Panc1 (cell line): ENCODE results near the gene TRAPPC12. TPM values are rescaled to one million over a fixed set of nuclear protein-coding genes. Genes with fewer than 3 reads are reported as not detected.

ENCODE experiments used
- ATAC-seq: fragments of 200-7000 bp; cut with Tn5 transposase; 2 replicates; pipeline ENCODE4 v1.9.1; 2020; ENCODE audit warnings: mild to moderate bottlenecking, moderate library complexity
- BruUV-seq: library from RNA; stranded (reverse); fragments of 400-500 nt; replicated peaks from 2 replicates; lab custom pipeline; 2021; lab: Mats Ljungman, UMichigan
- CTCF ChIA-PET: fragments of 300-600 bp; sonication (Branson Sonifier 250); formaldehyde crosslinking; loops from one replicate; lab custom pipeline; 2022; ENCODE audit warnings: antibody characterized with exemption; lab: Charles Lee
- POLR2A ChIA-PET: fragments of 300-600 bp; sonication (Branson Sonifier 250); formaldehyde crosslinking; loops from one replicate; lab custom pipeline; 2022; ENCODE audit warnings: antibody characterized with exemption; lab: Charles Lee
- DNase-seq: peaks from one replicate; pipeline ENCODE4 v3.0.0-alpha.2; 2010; ENCODE audit warnings: low read depth, low spot score
- H3K27ac ChIP-seq: 2 replicates; pipeline ENCODE4 v1.5.1; 2011; ENCODE audit warnings: mild to moderate bottlenecking, low read length, inconsistent platforms
- H3K27me3 ChIP-seq: fragments of 200-500 bp; sonication (Bioruptor generic); 2 replicates; pipeline ENCODE4 v1.6.0; 2014; ENCODE audit warnings: low read length, inconsistent platforms; ENCODE audit not compliant: control insufficient read depth, insufficient read depth
- H3K36me3 ChIP-seq: fragments of 200-500 bp; sonication (Bioruptor generic); 2 replicates; pipeline ENCODE4 v1.5.1; 2014; ENCODE audit warnings: inconsistent platforms, mild to moderate bottlenecking, low read length, moderate library complexity; ENCODE audit not compliant: control insufficient read depth, insufficient read depth
- H3K4me1 ChIP-seq: 2 replicates; pipeline ENCODE4 v1.5.1; 2011; ENCODE audit warnings: inconsistent platforms, mild to moderate bottlenecking, low read length, moderate library complexity; ENCODE audit not compliant: control insufficient read depth, insufficient read depth
- H3K4me3 ChIP-seq, 2 experiments: 2 replicates each; pipeline ENCODE4 v1.5.1; 2011 to 2012; ENCODE audit warnings: low read depth in 2 of 2, low read length in 2 of 2, mild to moderate bottlenecking in 2 of 2, inconsistent platforms in 1 of 2, moderate library complexity in 1 of 2
- H3K9me3 ChIP-seq: fragments of 200-500 bp; sonication (Bioruptor generic); 2 replicates; pipeline ENCODE4 v1.5.1; 2014; ENCODE audit warnings: low read depth, mild to moderate bottlenecking, inconsistent platforms, low read length, moderate library complexity; ENCODE audit not compliant: control insufficient read depth, insufficient read depth
- POLR2AphosphoS5 ChIP-seq: IDR thresholded peaks from 2 replicates; pipeline ENCODE4 v1.6.1; 2012; ENCODE audit warnings: mild to moderate bottlenecking, low read depth, low read length, moderate library complexity
- SIN3A ChIP-seq: IDR thresholded peaks from 2 replicates; pipeline ENCODE4 v1.6.1; 2012; ENCODE audit warnings: low read depth, mild to moderate bottlenecking, low read length, moderate library complexity, borderline replicate concordance; ENCODE audit not compliant: insufficient read depth
- TCF7L2 ChIP-seq: IDR thresholded peaks from 2 replicates; pipeline ENCODE4 v1.6.1; 2011; ENCODE audit warnings: mild to moderate bottlenecking, low read depth, low read length, inconsistent platforms
- in situ Hi-C: cut with HindIII; loops from 2 replicates; pipeline ENCODE4 v1.10.0; 2016; ENCODE audit warnings: low sequenced_read_pairs, low pct_unique_long_range_greater_than_20kb
- intact Hi-C: fragments of 100-400 bp; cut with micrococcal nuclease; formaldehyde crosslinking; loops from one replicate; pipeline ENCODE4 v1.10.0; 2022; ENCODE audit not compliant: unreplicated experiment
- total RNA-seq: library from RNA; stranded (reverse); gene quantifications from one replicate; pipeline ENCODE4 v1.2.1, GENCODE V29; 2021; ENCODE audit not compliant: unreplicated experiment
- TF ChIP-seq, protein P1 (sequence below), 2 experiments: IDR thresholded peaks; 2 replicates each; pipeline ENCODE4 v1.6.1; 2011 to 2012; ENCODE audit warnings: low read depth in 2 of 2, control low read depth in 1 of 2, low read length in 1 of 2, mild to moderate bottlenecking in 1 of 2, moderate library complexity in 1 of 2; ENCODE audit not compliant: insufficient read depth in 1 of 2
- TF ChIP-seq, protein P2 (sequence below): fragments of 450-650 bp; IDR thresholded peaks from 2 replicates; pipeline ENCODE4 v1.5.1; 2017; ENCODE audit warnings: mild to moderate bottlenecking

Gene TRAPPC12
- total RNA-seq, 1 experiment from 2014 or later, result 78.7 TPM

DNA sequence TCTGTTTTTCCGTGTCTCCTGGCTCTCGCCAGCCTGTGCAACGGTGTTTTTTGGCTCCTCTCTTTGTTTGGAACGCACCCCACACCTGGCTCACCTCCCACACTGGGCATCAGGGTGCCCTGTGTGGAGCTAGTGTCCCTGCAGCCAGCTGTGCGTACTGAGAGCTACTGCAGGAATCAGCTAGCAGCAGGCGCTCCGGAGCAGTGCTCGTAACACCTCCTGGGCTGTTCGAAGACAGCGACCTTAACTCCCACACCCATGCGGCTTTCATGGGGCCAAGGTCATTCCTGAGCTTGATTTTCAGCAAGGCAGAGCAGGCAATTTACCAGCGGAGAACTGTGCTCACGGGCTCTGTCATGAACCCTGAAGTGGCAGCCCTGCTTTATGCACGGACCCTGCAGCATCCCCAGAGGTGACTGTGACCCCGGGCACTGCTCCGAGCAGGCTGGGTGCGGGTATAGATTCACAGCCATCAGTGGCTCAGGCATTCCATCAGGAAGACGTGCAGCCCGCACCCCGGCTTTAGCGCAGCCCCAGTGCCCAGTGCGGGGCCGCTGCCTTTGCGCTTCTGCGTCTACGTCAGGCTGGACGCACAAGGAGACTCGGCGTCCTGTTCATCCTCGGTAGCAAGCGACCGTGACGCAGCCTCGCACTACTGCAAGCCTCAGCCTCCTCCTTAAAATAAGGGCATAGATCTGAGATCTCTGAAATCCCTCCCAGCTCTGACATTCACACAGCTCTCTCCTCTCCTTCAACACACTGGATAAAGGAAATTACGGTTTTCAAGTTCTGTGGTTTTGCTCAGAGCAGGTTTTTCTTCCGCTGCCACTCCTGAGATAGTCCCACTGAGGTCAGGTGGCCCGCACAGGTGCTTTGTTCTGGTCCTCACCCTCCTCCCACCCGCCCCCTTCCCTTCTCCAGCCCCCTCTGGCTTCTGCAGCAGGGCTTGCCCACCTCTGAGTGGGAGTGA lies 81.6 kb downstream of the TRAPPC12 start:
- no peaks in the 10 kb centered on the region for H3K9me3 ChIP-seq
- BruUV-seq, result no TSS peak
- CTCF ChIA-PET, result no interaction called here
- 0 out of 2 replicates have a peak, but pooled peaks have one; percentile 20 for ATAC-seq
- POLR2A ChIA-PET, result no interaction called here
- no peaks in the 10 kb centered on the region for H3K27me3 ChIP-seq
- H3K36me3 ChIP-seq, result no peaks in the 10 kb centered on the region
- H3K4me3 ChIP-seq, result no peak overlapping the region
- in situ Hi-C loops (no loop called here), intact Hi-C loops (no loop called here)
- no peak overlapping the region for H3K27ac ChIP-seq
- TF ChIP-seq SIN3A (no peak), POLR2AphosphoS5 (no peak), TCF7L2 (no peak)
- TF ChIP-seq, protein P1, sequence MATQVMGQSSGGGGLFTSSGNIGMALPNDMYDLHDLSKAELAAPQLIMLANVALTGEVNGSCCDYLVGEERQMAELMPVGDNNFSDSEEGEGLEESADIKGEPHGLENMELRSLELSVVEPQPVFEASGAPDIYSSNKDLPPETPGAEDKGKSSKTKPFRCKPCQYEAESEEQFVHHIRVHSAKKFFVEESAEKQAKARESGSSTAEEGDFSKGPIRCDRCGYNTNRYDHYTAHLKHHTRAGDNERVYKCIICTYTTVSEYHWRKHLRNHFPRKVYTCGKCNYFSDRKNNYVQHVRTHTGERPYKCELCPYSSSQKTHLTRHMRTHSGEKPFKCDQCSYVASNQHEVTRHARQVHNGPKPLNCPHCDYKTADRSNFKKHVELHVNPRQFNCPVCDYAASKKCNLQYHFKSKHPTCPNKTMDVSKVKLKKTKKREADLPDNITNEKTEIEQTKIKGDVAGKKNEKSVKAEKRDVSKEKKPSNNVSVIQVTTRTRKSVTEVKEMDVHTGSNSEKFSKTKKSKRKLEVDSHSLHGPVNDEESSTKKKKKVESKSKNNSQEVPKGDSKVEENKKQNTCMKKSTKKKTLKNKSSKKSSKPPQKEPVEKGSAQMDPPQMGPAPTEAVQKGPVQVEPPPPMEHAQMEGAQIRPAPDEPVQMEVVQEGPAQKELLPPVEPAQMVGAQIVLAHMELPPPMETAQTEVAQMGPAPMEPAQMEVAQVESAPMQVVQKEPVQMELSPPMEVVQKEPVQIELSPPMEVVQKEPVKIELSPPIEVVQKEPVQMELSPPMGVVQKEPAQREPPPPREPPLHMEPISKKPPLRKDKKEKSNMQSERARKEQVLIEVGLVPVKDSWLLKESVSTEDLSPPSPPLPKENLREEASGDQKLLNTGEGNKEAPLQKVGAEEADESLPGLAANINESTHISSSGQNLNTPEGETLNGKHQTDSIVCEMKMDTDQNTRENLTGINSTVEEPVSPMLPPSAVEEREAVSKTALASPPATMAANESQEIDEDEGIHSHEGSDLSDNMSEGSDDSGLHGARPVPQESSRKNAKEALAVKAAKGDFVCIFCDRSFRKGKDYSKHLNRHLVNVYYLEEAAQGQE (IDR thresholded peaks at IDR 0.05; ENCODE audit: insufficient read depth in 1 of 2, low read depth in 2 of 2, low read length in 1 of 2), result no peak
- no peak for DNase-seq
- no peaks in the 10 kb centered on the region for H3K4me1 ChIP-seq

DNA sequence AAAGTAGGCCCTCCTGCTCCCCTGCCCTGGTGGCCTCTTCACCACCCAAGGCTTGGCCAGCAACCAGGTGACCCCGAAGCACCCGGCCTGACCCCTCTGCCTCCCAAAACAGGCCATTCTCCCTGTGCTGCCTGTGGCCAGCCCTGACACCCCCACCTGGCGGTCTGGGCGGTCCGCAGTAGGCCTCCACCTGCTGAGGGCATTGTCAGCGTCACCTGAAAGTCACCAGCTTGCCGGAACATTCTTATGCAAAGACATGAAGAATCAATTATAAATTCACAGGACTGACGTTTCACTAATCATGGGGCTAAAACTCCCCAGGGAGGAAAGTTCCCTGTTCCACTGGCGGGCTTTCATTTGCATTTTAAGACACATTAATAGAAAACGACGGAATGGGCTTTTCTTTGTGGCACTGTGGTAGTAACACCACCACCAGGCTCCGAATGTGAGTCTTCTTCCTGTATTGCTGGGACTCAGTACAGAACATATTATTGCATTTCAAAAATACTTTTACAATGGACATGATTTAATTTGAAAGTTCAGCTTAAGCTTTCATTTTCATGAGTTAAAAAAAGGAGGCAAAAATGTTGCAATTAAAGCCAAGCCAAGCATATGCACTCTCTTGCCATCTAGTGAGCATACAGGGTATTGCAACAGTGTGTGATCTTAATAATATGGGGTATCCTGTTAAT lies 82.5 kb downstream of the TRAPPC12 start:
- intact Hi-C loops, result no loop called here
- POLR2A ChIA-PET, result no interaction called here
- ATAC-seq (no peak), DNase-seq (peak; percentile 33)
- in situ Hi-C loops, result no loop called here
- no peaks in the 10 kb centered on the region for H3K36me3 ChIP-seq
- no peak overlapping the region for H3K27ac ChIP-seq
- no peak overlapping the region for H3K4me3 ChIP-seq
- H3K27me3 ChIP-seq, result no peaks in the 10 kb centered on the region
- H3K9me3 ChIP-seq, result no peaks in the 10 kb centered on the region
- TF ChIP-seq TCF7L2 (no peak), POLR2AphosphoS5 (no peak)
- TF ChIP-seq, protein P2, sequence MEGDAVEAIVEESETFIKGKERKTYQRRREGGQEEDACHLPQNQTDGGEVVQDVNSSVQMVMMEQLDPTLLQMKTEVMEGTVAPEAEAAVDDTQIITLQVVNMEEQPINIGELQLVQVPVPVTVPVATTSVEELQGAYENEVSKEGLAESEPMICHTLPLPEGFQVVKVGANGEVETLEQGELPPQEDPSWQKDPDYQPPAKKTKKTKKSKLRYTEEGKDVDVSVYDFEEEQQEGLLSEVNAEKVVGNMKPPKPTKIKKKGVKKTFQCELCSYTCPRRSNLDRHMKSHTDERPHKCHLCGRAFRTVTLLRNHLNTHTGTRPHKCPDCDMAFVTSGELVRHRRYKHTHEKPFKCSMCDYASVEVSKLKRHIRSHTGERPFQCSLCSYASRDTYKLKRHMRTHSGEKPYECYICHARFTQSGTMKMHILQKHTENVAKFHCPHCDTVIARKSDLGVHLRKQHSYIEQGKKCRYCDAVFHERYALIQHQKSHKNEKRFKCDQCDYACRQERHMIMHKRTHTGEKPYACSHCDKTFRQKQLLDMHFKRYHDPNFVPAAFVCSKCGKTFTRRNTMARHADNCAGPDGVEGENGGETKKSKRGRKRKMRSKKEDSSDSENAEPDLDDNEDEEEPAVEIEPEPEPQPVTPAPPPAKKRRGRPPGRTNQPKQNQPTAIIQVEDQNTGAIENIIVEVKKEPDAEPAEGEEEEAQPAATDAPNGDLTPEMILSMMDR, result peak; percentile 90; the same call in 1 of the 2 replicates
- no peaks in the 10 kb centered on the region for H3K4me1 ChIP-seq
- CTCF ChIA-PET, result interaction anchor here (0.7 to 1.0 kb wide), 2 partner anchors 20 to 189 kb away, joined by 3 read pairs; no protein-coding TSS in a partner anchor
- BruUV-seq, result no TSS peak
